ENCODE data around the gene MAPKAP1.

Gene MAPKAP1

DNA sequence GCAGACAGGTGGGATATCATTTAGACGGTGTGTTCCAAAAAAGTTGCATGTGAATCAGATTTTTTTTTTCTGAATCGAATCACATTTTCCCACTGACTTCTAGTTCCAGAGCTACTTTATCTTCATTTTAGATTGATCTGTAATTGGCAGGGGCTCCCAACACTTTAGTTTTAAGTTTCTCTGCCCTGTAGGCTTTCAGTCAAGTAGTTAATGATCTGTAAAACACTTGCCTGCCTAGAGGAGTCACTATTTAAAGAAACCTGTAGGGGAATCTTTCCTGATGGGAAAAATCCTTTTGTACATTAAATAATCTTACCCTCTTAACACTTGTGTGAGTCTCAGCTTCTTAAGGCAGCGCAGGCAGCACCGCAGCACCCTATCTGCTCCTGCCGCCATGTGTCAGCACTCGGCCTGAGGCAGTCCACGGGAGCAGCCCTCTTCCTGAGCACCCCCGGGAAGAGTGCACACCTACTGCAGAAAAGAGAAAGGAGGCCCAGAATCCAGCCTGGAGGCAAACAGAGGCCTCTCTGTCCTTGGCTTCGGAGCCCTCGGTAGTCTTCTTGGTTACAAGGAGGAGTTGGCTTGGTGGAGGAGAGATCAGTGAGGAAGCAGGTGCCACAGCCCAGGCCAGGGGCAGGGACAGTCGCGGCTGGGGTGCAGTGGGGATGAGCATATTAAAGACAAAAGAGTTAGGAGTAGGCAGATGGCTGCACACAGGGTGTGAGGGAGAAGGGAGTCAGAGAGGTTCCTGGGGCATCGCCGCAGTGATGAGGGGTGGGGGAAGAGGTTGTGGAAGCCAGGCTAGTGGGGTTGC is 236.0 kb downstream of the MAPKAP1 start:
- intact Hi-C loops (cut with DNase I): no loop called here
- no peak for DNase-seq

DNA sequence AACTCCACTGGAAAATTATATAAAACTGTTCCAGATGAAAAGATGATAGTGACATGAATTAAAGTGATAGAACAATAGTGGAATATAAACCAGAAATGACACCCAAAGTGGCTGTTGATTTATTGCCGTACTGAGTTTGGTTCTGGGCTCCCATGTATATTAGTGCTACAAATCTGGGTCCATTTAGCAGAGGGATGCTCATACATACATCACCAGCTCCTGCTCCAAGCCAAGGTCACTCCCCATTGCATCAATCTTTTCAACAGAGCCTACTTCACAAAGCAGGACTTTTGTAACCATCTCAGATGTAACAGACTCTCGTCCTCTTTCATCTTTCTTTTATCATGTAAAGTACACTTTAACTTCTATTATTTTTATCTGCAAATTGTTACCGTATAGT is 236.8 kb downstream of the MAPKAP1 start:
- intact Hi-C loops (cut with DNase I): no loop called here
- no peak for DNase-seq

DNA sequence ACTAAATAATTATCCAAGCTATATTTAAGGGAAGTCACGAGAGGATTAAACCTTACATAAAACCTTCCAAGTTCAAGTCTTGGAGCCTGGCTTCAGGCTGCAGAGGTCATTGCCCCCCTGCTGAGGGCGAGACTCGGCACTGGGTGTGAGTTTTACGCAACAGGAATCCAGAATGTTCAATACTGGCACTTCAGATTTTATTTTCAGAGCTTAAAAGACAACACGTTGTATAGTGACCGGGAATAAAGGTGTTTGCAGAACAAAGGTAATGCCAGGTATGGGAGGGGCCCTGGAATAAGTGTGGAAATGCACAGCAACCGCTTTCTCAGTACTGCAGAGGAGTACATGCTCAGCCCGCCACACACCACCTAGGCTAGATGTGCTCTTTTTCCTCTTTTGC is 238.4 kb downstream of the MAPKAP1 start:
- DNase-seq: no peak
- intact Hi-C loops (cut with DNase I): no loop called here

DNA sequence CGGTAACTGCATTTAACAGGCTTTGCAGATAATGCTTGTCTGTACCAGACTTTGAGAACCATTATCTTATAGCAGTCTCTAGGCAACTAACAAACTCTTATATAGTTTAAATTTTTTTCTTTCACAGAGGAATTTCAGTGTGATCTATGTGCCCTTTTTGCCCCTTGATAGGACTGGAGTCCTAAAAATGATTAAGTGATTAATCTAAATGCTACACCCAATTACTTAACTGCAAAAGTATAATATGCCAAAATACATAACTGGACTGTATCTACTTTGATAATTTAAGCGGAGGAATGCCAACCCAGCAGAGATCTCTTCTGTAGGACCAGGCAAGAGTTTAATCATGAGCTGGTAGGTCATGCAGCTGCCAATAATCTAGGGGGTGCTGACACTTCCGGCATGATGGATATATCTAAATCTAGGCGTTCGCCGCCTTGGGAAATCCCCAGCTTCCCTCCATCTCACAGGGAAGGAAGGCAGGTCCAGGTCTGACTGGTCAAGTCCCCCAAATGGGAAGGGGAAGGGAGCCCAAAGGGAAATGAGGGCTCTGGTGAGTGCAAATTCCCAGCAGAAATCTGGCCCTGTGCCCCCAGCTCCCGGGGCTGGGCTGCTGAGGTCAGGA is 239.8 kb downstream of the MAPKAP1 start:
- intact Hi-C loops (cut with DNase I): no loop called here
- no peak for DNase-seq

DNA sequence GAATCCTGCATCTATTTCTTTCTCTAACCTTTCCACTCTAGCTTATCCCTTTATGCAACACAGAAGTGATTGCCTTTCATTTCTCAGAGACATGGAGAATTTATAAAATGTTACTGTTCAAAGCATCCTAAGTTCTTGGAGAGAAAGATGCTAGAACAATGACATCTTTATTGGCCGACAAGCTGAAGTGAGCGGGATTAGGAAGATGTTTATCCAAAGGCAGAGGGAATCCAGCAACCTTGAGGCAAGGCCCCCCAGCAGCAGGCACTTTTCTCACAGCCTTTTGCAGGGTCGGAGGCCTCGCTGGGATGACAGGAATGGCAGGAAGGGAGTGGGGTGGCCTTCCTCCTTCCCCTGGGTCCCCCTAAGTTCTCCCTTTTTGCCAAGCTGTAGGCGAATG is 240.6 kb downstream of the MAPKAP1 start:
- no peak for DNase-seq
- intact Hi-C loops (cut with DNase I): no loop called here

DNA sequence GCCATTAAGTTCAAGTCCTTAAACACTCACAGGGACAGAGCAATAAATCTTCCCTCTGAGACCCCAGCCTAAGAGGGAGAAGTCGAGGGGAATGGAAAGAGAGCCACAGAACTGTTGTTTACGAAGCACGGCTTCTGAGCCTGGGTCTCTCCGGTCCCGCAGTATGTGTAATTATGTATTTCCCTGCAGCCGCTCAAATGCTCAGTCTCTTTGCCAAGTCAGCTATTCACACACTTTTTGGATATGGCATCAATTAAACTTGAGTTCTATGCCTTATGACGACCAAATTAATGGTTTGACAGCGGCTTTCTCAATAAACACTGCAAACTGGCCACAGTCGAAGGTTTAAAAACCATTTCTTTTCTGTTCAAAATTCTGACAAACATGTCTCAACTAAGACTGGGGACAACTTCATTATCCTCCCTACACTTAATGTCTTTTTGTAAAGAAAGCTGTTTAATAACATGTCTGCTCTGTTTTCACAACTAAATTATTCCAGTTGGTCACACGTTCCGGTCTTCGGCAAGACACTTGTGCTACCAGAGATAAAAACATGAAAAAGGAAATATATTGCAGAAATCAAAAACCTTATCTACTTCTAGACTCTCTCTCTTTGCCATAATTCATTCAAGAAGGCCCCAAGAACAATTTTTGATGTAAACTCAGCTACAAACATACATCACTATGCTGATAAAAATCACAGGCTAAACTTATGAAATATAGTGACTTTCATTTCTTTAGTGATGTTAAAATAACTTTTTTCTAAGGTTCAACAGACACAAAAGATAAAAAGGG is 242.2 kb downstream of the MAPKAP1 start:
- intact Hi-C loops (cut with DNase I): no loop called here
- no peak for DNase-seq

DNA sequence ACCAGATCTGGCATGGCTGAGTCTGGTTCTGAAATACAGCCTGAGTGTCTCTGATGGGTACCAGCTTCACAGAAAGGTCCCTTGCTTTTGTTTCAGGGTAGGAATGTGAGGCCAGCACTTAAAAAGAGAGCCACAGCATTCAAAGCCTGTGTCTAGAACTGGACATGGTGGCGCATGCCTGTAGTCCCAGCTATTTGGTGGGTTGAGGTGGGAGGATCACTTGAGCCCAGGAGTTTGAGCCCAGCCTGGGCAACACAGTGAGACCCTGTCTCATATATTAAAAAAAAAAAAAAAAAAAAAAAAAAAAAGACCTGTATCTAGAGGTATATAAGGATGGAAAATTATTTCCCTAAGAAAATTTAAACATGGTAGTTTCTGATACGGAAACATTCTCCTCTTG is 243.1 kb downstream of the MAPKAP1 start:
- DNase-seq: no peak
- intact Hi-C loops (cut with DNase I): no loop called here

DNA sequence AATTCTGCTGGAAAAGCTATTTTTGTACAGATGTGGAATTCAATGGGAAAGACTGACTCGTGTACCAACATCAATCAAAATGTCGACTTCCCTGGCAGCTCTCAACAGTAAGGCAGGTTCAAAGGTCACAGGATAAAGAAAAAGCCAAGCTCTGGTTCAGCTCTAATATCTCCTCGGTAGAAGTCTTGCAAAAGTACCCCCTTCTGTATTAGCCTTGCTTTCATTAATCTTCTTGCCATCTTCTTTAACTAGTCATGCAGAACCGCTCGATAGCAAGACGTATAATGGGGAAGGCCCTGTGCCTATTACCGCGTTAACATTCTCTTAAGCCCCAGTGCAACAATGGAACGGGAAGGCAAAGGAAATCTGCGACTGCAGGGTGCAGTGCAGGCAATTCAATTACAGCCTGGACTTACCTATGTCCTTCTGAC is 244.1 kb downstream of the MAPKAP1 start:
- no peak for DNase-seq
- intact Hi-C loops (cut with DNase I): no loop called here

DNA sequence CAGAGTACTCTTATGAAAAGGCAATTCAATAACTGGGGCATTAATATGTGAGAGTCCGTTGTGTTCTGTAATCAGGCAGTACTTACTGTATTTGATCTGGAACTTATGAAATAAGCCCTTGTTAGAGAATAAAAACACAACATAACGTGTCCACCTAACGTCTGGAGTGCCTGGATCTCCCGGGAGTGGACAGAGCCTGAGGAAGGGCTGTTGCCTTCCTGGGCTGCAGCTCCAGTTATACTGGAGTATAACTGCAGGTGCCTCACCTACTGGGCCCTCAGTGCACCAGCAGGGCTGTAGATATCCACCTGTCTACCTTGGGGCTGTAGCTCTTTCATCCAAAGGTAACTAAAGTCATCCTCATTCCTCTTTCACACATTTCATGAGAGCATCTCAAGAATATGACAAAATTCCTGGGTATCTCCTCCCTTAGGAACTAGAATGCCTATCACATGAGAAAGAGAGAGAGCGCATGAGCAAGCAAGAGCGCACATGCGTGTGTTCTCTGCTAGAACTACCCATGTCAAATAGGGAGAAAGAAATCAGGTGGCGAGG is 245.3 kb downstream of the MAPKAP1 start:
- intact Hi-C loops (cut with DNase I): no loop called here
- DNase-seq: no peak

- DNase-seq: no peak
- intact Hi-C loops (cut with DNase I): no loop called here
Measured at GRCh38 chr9:125460883-125461635, 245.9 kb downstream of the MAPKAP1 start.

- no peak for DNase-seq
- intact Hi-C loops (cut with DNase I): no loop called here
Measured at GRCh38 chr9:125460346-125460745, 246.7 kb downstream of the MAPKAP1 start.

DNA sequence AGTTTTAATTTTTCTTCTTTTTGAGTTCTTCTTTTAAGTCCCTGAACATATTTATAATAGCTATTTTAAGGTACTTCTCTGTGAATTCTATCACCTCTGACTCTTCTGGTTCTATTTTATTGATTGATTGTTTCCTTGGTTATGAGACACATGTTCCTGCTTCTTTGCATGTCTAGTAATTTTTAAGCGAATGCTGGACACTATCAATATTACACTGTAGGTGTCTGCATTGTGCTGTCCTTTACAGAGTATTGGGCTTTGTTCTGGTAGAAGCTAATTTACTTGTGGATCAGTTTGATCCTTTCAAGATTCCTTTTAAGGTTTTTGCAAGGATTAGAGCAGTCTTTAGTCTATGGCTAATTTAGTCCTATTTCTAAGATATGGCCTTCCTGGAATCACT is 249.7 kb downstream of the MAPKAP1 start:
- no peak for DNase-seq
- intact Hi-C loops (cut with DNase I): no loop called here

GRCh38 chr9:125455876-125456275 is 251.1 kb downstream of the MAPKAP1 start:
- no peak for DNase-seq
- intact Hi-C loops (cut with DNase I): no loop called here

GRCh38 chr9:125455132-125455531 is 251.9 kb downstream of the MAPKAP1 start:
- no peak for DNase-seq
- intact Hi-C loops (cut with DNase I): no loop called here

DNA sequence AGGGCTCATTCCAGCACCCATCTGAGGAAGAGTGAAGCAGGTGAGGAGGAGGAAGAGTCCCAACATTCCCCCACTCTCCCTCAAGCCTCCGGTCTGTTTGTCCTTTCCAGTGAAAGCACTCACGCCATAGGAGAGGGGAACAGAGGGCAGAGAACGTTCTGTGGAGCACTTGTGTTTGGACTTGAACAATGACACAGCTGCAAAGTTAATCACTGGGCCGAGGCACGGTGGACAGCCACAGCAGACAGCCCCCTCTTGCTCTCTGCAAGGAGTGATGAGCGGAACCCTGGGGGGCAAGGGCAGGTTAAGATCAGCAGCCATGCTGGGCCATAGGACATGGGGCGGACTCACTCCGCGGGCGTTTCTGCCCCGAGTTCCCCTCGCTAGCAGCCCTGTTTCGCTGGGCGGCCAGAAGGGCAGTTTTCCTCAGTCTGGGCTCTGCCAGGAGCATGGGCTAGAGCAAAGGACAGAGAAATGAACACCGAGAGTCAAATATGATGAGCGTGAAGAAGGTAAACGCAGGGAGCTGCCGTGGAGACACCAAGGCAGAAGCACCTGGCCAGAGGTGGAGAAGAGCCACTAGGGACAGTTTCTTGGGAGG is 259.7 kb downstream of the MAPKAP1 start:
- intact Hi-C loops (cut with DNase I): no loop called here
- peak in 1 of 10 donors; percentile 53 for DNase-seq

DNA sequence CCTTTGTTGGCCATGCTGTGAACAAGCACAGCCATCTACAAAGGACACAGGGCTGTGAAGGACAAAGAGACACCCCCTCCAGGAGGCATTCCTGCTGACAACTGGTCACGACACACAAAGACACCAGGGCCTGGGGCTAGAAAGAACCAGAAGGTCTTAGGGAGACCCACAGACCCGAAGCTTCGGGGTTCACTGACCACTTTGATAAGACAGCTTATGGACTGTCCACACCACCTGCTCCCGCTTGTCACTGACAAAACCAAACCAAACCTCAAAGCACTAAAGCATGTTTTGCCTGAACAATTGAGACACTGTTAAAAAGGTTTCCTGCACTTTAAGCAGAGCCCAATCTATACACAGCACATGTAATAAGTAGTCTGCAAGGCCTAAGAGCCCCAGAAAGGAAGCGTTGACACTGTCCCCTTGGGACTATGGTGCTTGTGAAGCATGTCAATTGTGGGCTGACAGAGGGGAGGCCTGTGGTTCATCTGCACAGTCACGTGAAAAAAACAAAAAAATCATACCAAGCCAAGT is 260.4 kb downstream of the MAPKAP1 start:
- intact Hi-C loops (cut with DNase I): no loop called here
- DNase-seq: no peak

GRCh38 chr9:125444956-125445506 is 262.0 kb downstream of the MAPKAP1 start:
- intact Hi-C loops (cut with DNase I): no loop called here

GRCh38 chr9:125444166-125444565 is 262.8 kb downstream of the MAPKAP1 start:
- intact Hi-C loops (cut with DNase I): no loop called here
- DNase-seq: peak in 1 of 10 donors; percentile 49

More at GRCh38 chr9:125444956-125445506, 262.0 kb downstream of the MAPKAP1 start:
- no peak for DNase-seq

GRCh38 chr9:125443367-125443766 is 263.6 kb downstream of the MAPKAP1 start:
- intact Hi-C loops (cut with DNase I): no loop called here
- DNase-seq: peak in 1 of 10 donors; percentile 69
